Osteocyte (in vitro differentiated cells): Measurements from ENCODE around the gene RBM26. TPM values are rescaled to one million over a fixed set of nuclear protein-coding genes. Genes with fewer than 3 reads are reported as not detected.

ENCODE experiments used
- DNase-seq: peaks from one replicate; pipeline ENCODE4 v3.0.0; 2021; ENCODE audit warnings: mixed read lengths; ENCODE audit not compliant: unreplicated experiment; ENCODE audit errors: extremely low spot score
- H3K27ac Mint-ChIP-seq: one replicate; pipeline ENCODE4 v1.8.0; 2021; ENCODE audit warnings: mild to moderate bottlenecking, mixed read lengths; ENCODE audit not compliant: unreplicated experiment
- H3K27me3 Mint-ChIP-seq: one replicate; pipeline ENCODE4 v1.8.0; 2021; ENCODE audit warnings: mixed read lengths; ENCODE audit not compliant: unreplicated experiment
- H3K36me3 Mint-ChIP-seq: one replicate; pipeline ENCODE4 v1.8.0; 2021; ENCODE audit warnings: mixed read lengths; ENCODE audit not compliant: unreplicated experiment
- H3K4me1 Mint-ChIP-seq: one replicate; pipeline ENCODE4 v1.8.0; 2021; ENCODE audit warnings: mixed read lengths; ENCODE audit not compliant: unreplicated experiment
- H3K4me3 Mint-ChIP-seq: one replicate; pipeline ENCODE4 v1.8.0; 2021; ENCODE audit warnings: mild to moderate bottlenecking, moderate library complexity, mixed read lengths; ENCODE audit not compliant: unreplicated experiment
- H3K9me3 Mint-ChIP-seq: one replicate; pipeline ENCODE4 v1.8.0; 2021; ENCODE audit warnings: mixed read lengths; ENCODE audit not compliant: unreplicated experiment
- total RNA-seq: library from RNA; stranded (reverse); gene quantifications from 2 replicates; pipeline ENCODE4 v1.2.1, GENCODE V29; 2021
- TF ChIP-seq, protein P1 (sequence below): fragments of 200-600 bp; sonication (generic); IDR thresholded peaks from 2 replicates; pipeline ENCODE4 v1.5.0; 2021; ENCODE audit warnings: antibody characterized with exemption, mild to moderate bottlenecking, moderate library complexity

Gene RBM26
- total RNA-seq, 1 donor from 2014 or later, result 38.3 TPM

DNA sequence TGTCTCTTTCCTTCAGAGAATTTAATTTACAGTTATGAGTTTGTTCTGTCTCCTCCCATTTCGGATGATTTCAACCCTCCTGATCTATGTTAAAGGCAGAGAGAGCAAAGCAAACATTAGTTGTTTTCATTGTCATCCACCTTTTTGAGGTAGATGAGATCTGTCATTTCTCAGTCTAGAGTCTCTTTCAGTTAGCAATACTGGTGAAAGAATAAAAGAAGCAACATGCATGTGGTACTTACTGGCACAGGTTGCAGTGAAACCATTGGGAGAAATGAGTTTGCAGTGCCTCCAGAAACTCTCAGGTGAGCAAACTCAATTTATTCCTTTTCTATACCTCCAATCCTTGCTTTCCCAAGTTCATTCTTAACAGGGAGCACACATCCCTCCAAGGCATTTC is 99.4 kb downstream of the RBM26 start:
- Mint-ChIP-seq H3K4me3 (no peak overlapping the region), H3K36me3 (peaks cover 6% of the 10 kb centered on the region)

DNA sequence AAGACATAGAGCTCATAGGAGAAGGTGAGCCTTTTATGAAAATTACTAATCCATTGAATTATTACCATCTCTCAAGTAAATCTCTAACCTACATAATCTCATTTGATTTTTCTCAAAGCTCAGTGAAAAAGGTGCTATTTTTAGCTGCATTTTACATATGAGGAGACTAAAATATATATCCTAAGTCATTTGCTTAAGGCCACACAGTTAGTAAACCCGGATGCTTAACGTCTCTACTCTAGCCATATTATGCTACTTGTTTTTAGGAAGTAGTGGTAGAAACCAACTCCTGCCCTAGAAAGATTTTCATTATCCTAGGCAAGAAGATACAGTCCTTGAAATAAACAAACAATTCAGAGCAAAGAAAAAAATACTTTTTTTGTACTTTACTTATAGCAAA is 108.9 kb downstream of the RBM26 start:
- Mint-ChIP-seq H3K4me3 (no peak overlapping the region), H3K9me3 (peaks cover 5% of the 10 kb centered on the region), H3K27me3 (peaks cover 14% of the 10 kb centered on the region), H3K36me3 (no peaks in the 10 kb centered on the region), H3K27ac (no peak overlapping the region), H3K4me1 (no peaks in the 10 kb centered on the region)
- DNase-seq, result no peak
- TF ChIP-seq, protein P1, sequence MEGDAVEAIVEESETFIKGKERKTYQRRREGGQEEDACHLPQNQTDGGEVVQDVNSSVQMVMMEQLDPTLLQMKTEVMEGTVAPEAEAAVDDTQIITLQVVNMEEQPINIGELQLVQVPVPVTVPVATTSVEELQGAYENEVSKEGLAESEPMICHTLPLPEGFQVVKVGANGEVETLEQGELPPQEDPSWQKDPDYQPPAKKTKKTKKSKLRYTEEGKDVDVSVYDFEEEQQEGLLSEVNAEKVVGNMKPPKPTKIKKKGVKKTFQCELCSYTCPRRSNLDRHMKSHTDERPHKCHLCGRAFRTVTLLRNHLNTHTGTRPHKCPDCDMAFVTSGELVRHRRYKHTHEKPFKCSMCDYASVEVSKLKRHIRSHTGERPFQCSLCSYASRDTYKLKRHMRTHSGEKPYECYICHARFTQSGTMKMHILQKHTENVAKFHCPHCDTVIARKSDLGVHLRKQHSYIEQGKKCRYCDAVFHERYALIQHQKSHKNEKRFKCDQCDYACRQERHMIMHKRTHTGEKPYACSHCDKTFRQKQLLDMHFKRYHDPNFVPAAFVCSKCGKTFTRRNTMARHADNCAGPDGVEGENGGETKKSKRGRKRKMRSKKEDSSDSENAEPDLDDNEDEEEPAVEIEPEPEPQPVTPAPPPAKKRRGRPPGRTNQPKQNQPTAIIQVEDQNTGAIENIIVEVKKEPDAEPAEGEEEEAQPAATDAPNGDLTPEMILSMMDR, result no peak

More for the DNA sequence above, 99.4 kb downstream of the RBM26 start:
- no peak overlapping the region for H3K27ac Mint-ChIP-seq
- no peaks in the 10 kb centered on the region for H3K4me1 Mint-ChIP-seq
- H3K9me3 Mint-ChIP-seq, result peaks cover 5% of the 10 kb centered on the region
- no peak for DNase-seq
- peaks cover 6% of the 10 kb centered on the region for H3K27me3 Mint-ChIP-seq
- TF ChIP-seq, protein P1, result no peak

DNA sequence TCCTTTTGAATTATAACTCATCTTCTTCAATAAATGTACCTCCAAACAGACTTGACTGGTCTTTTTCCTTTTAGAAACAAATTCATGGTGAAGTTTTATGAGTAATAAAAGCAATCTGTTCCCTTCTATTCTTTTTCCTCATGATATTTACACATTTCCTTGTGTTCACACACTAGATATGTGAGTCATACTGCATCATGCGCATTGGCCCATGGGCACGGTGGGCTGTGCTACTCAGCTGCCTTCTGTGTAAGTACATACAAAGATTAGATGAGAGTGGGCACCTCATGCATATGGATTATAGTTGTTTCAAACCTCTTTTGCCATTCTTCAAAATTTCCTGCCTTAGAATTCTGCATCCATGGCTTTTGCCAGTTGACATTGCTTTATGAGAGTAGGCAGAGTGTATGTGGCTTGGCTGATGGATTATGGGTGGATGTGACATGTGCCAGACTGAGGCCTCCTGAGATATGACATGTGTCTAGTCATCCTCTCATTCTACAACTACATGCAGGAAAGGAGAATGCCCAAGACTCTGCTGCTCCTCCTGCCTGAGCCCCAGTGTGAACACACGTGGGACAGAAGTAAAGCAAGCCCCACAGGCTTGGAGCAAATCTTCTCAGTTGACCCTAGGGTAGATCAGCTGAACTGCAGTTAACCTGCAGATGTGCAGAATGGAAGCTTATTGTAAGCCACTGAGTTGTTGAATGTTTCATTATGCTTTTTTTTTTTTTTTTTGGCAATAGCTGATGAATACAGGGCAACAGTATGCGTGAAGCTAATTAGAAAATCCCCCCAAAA is 109.9 kb downstream of the RBM26 start:
- H3K4me1 Mint-ChIP-seq, result no peaks in the 10 kb centered on the region
- peaks cover 12% of the 10 kb centered on the region for H3K27me3 Mint-ChIP-seq
- DNase-seq, result no peak

DNA sequence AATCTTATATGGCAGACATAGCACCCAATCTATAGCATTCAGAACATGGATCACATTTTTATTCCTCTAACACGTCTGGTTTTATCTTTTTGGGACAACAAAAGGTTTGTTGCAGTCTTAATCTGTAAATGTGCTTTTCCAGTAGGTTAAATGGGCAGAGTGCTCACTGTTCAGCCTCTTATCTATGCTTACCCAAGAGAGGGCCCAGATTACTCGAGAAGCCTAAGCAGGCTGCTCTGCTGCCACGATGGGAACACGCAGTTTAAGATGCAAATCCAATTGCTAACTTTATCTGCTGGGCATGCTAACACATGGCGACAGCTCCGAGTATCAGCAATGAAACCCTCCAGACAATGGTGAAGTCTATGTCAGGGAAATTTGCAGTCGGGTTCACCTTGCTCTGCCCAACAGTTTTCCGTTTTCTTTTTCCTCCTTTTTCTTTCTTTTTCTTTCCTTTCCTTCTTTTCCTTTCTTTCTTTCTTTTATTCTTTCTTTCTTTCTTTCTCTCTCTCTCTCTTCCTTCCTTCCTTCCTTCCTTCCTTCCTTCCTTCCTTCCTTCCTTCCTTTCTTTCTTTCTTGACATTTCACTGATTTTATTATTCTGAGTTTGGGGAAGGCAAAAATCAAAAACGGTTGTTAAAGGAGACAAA is 115.3 kb downstream of the RBM26 start:
- TF ChIP-seq, protein P1, result no peak
- H3K27ac Mint-ChIP-seq, result no peak overlapping the region
- H3K27me3 Mint-ChIP-seq, result peaks cover 19% of the 10 kb centered on the region
- no peak for DNase-seq
- H3K36me3 Mint-ChIP-seq, result no peaks in the 10 kb centered on the region
- H3K4me3 Mint-ChIP-seq, result no peak overlapping the region
- H3K9me3 Mint-ChIP-seq, result no peaks in the 10 kb centered on the region
- no peaks in the 10 kb centered on the region for H3K4me1 Mint-ChIP-seq

More for the DNA sequence above, 109.9 kb downstream of the RBM26 start:
- H3K27ac Mint-ChIP-seq, result no peak overlapping the region
- H3K9me3 Mint-ChIP-seq, result peaks cover 2% of the 10 kb centered on the region
- TF ChIP-seq, protein P1, result no peak
- H3K36me3 Mint-ChIP-seq, result no peaks in the 10 kb centered on the region
- H3K4me3 Mint-ChIP-seq, result no peak overlapping the region

DNA sequence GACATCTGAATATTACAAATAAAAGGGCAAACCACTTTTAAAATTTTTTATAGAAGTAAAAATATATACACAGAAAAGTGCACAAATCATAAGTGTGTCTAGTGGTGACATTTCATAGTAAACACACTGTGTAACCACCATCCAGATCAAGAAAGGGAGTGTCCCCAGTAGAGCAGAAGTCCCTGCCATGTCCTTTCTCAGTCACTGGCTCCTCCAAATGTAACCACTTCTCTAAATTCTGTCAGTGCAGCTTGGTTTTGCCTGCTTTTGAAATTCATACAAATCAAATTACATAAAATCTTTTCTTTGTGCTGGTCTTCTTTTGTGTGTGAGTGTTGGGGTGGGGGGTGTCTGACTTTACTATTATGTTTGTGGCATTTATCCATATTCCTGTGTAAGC is 116.5 kb downstream of the RBM26 start:
- Mint-ChIP-seq H3K36me3 (no peaks in the 10 kb centered on the region), H3K27me3 (peaks cover 15% of the 10 kb centered on the region), H3K9me3 (no peaks in the 10 kb centered on the region), H3K27ac (no peak overlapping the region), H3K4me3 (no peak overlapping the region), H3K4me1 (no peaks in the 10 kb centered on the region)
- no peak for DNase-seq
- TF ChIP-seq, protein P1, result no peak
